Astrocyte (in vitro differentiated cells and primary cell): ENCODE data around the gene DCP1B.

Source experiments
- EZH2 ChIP-seq: IDR thresholded peaks from 2 replicates; pipeline ENCODE4 v1.6.1; 2012; ENCODE audit warnings: mild to moderate bottlenecking, low read length, inconsistent platforms; ENCODE audit not compliant: insufficient read depth
- TF ChIP-seq, protein P1 (sequence below): IDR thresholded peaks from 2 replicates; pipeline ENCODE4 v1.5.1; 2011; ENCODE audit warnings: low read depth, mild to moderate bottlenecking, inconsistent platforms, low read length, moderate library complexity; ENCODE audit not compliant: insufficient read depth

DNA sequence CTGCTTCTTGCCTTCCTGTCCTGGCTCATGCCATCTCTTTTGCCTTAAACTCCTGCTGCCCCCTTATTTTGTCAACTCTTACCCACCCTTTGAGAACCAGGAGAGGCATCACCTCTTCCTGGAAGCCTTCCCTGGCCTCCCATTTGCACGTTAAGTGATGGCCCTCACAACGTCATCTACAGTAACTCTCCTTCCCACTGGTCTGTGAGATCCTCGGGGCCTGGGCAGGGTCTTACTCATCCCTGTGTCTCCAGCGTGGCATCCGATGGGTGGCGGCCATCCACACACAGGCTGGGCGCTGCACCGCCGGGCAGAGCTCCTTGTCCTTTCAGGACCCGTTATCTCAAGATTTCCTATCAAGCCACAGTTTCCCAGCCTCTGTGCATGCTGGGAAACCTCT, 69.0 kb downstream of the DCP1B start:
- TF ChIP-seq, protein P1, sequence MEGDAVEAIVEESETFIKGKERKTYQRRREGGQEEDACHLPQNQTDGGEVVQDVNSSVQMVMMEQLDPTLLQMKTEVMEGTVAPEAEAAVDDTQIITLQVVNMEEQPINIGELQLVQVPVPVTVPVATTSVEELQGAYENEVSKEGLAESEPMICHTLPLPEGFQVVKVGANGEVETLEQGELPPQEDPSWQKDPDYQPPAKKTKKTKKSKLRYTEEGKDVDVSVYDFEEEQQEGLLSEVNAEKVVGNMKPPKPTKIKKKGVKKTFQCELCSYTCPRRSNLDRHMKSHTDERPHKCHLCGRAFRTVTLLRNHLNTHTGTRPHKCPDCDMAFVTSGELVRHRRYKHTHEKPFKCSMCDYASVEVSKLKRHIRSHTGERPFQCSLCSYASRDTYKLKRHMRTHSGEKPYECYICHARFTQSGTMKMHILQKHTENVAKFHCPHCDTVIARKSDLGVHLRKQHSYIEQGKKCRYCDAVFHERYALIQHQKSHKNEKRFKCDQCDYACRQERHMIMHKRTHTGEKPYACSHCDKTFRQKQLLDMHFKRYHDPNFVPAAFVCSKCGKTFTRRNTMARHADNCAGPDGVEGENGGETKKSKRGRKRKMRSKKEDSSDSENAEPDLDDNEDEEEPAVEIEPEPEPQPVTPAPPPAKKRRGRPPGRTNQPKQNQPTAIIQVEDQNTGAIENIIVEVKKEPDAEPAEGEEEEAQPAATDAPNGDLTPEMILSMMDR, result no peak
- no peak for TF ChIP-seq EZH2
